ENCODE data around the gene ROBO2. TPM values are rescaled to one million over a fixed set of nuclear protein-coding genes. Genes with fewer than 3 reads are reported as not detected.
A peak's percentile ranks its signal among the peaks of the same experiment; 100 is the strongest.

The ROBO2 gene, protein sequence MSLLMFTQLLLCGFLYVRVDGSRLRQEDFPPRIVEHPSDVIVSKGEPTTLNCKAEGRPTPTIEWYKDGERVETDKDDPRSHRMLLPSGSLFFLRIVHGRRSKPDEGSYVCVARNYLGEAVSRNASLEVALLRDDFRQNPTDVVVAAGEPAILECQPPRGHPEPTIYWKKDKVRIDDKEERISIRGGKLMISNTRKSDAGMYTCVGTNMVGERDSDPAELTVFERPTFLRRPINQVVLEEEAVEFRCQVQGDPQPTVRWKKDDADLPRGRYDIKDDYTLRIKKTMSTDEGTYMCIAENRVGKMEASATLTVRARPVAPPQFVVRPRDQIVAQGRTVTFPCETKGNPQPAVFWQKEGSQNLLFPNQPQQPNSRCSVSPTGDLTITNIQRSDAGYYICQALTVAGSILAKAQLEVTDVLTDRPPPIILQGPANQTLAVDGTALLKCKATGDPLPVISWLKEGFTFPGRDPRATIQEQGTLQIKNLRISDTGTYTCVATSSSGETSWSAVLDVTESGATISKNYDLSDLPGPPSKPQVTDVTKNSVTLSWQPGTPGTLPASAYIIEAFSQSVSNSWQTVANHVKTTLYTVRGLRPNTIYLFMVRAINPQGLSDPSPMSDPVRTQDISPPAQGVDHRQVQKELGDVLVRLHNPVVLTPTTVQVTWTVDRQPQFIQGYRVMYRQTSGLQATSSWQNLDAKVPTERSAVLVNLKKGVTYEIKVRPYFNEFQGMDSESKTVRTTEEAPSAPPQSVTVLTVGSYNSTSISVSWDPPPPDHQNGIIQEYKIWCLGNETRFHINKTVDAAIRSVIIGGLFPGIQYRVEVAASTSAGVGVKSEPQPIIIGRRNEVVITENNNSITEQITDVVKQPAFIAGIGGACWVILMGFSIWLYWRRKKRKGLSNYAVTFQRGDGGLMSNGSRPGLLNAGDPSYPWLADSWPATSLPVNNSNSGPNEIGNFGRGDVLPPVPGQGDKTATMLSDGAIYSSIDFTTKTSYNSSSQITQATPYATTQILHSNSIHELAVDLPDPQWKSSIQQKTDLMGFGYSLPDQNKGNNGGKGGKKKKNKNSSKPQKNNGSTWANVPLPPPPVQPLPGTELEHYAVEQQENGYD (N-terminal part only)
- total RNA-seq, result not detected

DNA sequence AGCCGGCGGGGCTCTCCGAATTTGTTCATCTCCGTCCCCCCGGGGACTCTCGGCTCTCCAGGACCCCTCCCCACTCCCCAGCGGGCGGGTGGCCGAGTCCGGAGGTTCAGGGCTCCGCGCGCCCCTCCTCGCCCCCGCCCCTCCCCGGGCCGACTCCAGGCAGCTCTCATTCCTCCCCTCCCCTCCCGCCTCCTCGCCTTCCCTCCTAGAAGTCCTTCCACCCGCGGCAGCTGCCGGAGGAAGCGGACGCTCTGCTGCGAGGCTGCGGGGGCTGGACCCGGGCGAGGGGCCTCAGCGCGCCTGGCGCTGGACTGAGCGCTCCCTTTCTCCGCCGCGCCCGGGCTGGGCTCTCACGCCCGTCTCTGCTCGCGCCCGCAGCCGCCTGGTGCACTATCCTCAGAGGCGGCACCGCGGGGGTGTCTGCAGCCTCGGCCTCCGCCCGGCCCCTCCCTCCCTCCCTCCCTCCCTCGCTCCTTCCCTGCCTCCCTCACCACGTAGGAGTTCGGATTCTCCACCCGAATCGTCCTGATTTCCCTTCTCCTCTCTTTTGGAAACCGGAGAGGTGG, at the start of gene ROBO2:
TSS of gene ROBO2 (plus strand) at position 494 of the 566 bp plus-strand sequence. CDS start 687 bp downstream, outside the sequence.
- no peak within 1 kb of the TSS for H3K4me3 Mint-ChIP-seq
- DNase-seq, result no peak
- peaks cover 26% of the 10 kb centered on the region for H3K27me3 Mint-ChIP-seq (ENCODE audit: low read depth)
- H3K9me3 Mint-ChIP-seq, result no peaks in the 10 kb centered on the region
- no peak for ATAC-seq
- no peaks in the 10 kb centered on the region for H3K4me1 Mint-ChIP-seq (ENCODE audit: low read depth)
- H3K36me3 Mint-ChIP-seq (ENCODE audit: insufficient read depth), result no peaks in the 10 kb centered on the region

DNA sequence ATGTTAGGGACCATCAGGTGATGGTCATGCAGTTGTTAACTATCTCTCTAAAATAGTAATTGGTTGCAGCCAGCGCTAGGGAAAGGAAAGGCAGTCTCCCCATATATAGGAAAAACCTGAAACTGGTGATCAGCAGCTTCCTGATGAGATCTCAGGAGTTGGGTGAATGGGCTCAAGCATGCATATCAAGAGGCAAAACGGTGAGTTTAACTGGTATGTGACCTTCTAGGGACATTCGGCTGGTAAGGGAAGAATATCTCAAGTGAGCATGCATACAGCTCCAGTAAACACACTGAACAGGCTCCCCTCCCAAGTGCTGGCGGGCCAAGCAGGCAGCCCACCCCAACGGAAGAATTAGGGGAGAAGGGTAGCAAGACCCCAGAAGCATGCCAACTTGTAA, 49.3 kb upstream of the ROBO2 start:
- Mint-ChIP-seq H3K9me3 (peaks cover 3% of the 10 kb centered on the region), H3K36me3 (ENCODE audit: insufficient read depth) (no peaks in the 10 kb centered on the region), H3K4me3 (no peak overlapping the region), H3K4me1 (ENCODE audit: low read depth) (no peaks in the 10 kb centered on the region), H3K27me3 (ENCODE audit: low read depth) (no peaks in the 10 kb centered on the region)
- DNase-seq (no peak), ATAC-seq (no peak)

DNA sequence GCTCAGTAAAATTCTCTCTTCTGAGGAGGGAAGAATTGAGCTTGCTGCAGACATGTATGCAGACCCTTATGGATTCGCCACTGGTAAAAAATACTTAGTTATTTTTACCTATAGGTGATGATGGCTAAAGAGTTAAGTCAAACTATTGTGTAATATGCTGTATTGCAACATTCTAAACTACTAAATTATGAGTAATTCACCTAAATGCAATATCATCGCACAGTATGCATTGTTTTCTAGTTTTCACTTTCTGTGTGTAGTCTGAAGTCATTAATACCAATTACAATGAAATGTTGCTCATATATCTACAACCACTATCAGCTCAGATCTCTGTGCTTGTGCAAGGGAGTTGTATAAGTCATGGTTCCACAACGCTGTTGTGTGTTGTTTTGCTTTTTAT, 48.7 kb upstream of the ROBO2 start:
- ATAC-seq, result no peak
- Mint-ChIP-seq H3K36me3 (ENCODE audit: insufficient read depth) (no peaks in the 10 kb centered on the region), H3K27me3 (ENCODE audit: low read depth) (no peaks in the 10 kb centered on the region)

DNA sequence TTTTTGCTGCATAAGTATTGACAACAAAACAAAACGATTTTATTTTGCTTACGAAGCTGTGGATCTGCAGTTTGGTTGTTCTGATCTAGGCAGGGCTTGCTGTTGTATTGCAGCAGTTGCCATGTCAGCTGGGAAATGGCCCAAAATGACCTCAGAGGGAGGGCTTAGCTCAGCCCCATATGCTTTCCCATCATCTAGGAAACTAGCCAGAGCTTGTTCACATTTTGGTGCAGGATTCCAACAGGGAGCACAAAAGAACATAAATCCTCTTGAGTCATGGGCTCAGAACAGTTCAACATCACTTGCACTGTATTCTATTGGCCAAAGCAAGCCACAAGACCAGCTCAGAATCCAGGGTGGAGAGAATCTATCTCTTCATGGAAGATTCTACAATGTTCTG, 42.2 kb upstream of the ROBO2 start:
- Mint-ChIP-seq H3K4me3 (no peak overlapping the region), H3K4me1 (ENCODE audit: low read depth) (no peaks in the 10 kb centered on the region), H3K27me3 (ENCODE audit: low read depth) (no peaks in the 10 kb centered on the region), H3K36me3 (ENCODE audit: insufficient read depth) (no peaks in the 10 kb centered on the region), H3K9me3 (peaks cover 9% of the 10 kb centered on the region)
- DNase-seq (no peak), ATAC-seq (no peak)

More for the DNA sequence above, 48.7 kb upstream of the ROBO2 start:
- Mint-ChIP-seq H3K4me1 (ENCODE audit: low read depth) (no peaks in the 10 kb centered on the region), H3K4me3 (no peak overlapping the region), H3K9me3 (peaks cover 3% of the 10 kb centered on the region)
- DNase-seq, result no peak

DNA sequence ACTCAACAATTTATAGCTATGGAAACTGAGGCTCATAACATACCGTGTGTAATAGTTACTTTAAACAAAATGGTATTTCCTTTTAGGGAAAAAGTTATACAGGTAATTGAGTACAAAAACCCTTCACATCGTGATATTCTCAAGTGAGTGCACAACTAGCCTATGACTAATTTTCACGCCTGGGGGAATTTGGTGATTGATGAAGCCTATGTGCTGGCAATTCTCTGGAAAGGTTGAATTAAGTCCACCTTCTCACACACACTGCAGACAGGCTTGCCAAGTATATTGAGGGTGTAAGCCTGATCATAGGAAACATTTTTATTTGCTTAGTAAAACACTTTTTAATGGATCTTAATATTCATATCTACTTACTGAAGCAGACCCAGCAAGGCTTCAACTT, 41.3 kb upstream of the ROBO2 start:
- Mint-ChIP-seq H3K27me3 (ENCODE audit: low read depth) (no peaks in the 10 kb centered on the region), H3K4me3 (no peak overlapping the region), H3K4me1 (ENCODE audit: low read depth) (no peaks in the 10 kb centered on the region), H3K36me3 (ENCODE audit: insufficient read depth) (no peaks in the 10 kb centered on the region), H3K9me3 (peaks cover 11% of the 10 kb centered on the region)
- DNase-seq, result no peak
- no peak for ATAC-seq

DNA sequence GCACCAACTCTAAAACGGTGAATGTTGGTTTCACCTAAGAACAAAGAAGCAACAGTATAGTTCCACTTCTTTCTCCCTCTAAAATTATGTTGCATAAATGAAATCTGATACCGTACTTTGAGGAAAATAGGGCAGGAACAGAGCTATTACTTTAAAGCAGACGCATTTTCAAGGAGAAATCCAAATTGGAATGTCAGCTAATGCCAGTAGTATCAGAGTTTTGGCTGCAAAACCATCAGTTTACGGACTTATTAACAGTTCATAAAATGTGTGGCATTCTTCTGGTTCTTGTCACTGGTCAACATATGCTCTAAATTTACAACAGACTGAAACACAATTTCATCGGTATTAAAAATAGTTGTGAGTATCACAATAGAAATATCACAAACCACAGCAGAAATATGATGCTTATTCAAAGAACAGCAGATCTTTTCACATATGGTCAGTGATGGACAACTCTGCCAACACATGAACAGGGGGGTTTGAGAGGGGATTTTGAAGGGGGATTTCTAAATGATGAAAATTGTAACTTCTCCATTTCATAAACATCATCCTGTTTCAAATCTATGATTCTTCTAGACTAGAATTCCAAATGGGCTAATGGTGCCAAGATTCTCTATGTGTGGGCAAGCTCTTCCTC, 38.7 kb upstream of the ROBO2 start:
- Mint-ChIP-seq H3K27me3 (ENCODE audit: low read depth) (no peaks in the 10 kb centered on the region), H3K4me3 (no peak overlapping the region), H3K4me1 (ENCODE audit: low read depth) (no peaks in the 10 kb centered on the region), H3K9me3 (peaks cover 10% of the 10 kb centered on the region), H3K36me3 (ENCODE audit: insufficient read depth) (no peaks in the 10 kb centered on the region)
- no peak for DNase-seq
- ATAC-seq, result no peak

DNA sequence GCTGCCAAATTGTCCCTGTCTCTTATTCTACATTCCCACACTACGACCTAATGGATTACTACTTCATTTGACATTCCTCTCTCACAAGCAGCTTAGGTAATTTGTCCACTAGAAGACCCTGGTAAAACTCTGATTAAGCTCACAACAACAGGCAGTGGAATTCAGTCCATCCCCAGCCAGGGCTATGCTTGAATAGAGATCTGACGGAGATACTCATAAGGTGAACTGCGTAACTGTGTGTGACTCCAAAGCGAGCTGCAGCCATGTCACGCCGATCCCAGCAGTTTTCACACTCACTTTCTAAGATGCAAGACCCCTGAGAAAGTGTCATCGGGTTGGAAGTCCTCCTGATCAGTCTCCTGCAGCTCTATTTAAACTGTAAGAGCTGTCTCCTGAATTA, 25.7 kb upstream of the ROBO2 start:
- DNase-seq, result no peak

DNA sequence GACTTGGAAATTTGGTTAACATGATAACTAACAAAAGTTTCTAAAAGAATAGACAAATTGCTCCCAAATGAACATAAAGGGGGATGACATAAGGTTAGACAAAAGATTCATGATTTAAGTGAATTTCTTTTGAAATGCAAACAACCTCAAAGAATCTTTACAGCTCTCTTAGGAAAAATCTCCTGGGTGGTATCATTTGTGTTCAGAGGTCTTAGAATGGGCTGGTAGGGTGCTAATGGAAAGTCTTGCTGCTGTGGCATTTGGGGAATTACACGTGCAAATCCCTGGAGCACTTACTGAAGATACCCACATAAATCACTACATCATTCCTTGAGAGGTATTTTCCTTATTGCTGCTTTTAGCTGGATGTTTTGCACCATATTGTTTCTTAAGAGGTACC, 14.4 kb upstream of the ROBO2 start:
- H3K9me3 Mint-ChIP-seq, result peaks cover 10% of the 10 kb centered on the region
- H3K27me3 Mint-ChIP-seq (ENCODE audit: low read depth), result no peaks in the 10 kb centered on the region
- DNase-seq, result no peak
- no peaks in the 10 kb centered on the region for H3K36me3 Mint-ChIP-seq (ENCODE audit: insufficient read depth)
- H3K4me1 Mint-ChIP-seq (ENCODE audit: low read depth), result no peaks in the 10 kb centered on the region
- no peak for ATAC-seq
- H3K4me3 Mint-ChIP-seq, result no peak overlapping the region

More for the DNA sequence above, 25.7 kb upstream of the ROBO2 start:
- Mint-ChIP-seq H3K4me1 (ENCODE audit: low read depth) (no peaks in the 10 kb centered on the region), H3K27me3 (ENCODE audit: low read depth) (no peaks in the 10 kb centered on the region), H3K4me3 (no peak overlapping the region), H3K9me3 (peaks cover 19% of the 10 kb centered on the region), H3K36me3 (ENCODE audit: insufficient read depth) (no peaks in the 10 kb centered on the region)
- no peak for ATAC-seq

DNA sequence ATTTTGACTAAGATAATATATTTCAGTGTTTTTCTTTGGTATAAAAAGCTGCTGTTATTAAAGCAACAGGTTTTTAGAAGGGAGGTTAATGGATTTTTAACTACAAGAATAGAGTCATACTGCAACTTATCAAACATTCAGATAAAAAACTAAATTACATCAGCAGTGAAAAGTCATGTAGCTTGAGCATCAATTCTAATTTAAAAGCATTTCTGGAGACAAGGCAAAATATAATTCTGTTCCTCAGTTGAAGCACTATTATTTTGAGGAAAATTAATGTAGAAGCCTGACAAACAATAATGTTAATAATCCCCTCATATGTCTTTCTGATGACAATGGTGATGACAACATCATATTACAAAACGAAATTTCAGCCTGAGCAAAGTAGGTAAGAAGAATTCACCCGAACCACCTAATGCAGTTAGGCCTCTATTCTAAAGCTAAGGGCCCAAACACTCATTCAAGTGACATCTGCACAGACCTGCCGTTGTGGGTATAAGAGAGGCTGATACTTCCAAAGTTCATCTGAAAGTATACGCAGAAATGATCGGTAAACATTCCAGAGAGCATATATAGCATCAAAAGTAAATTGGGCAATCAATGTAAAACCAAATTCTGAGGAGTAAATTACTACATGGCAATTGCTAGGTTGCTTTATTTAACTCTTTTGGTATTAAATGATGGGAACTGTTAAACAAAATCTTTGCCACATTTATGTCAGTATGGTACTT, 12.8 kb upstream of the ROBO2 start:
- Mint-ChIP-seq H3K27me3 (ENCODE audit: low read depth) (no peaks in the 10 kb centered on the region), H3K9me3 (peaks cover 10% of the 10 kb centered on the region), H3K4me3 (no peak overlapping the region), H3K36me3 (ENCODE audit: insufficient read depth) (no peaks in the 10 kb centered on the region), H3K4me1 (ENCODE audit: low read depth) (no peaks in the 10 kb centered on the region)
- DNase-seq (no peak), ATAC-seq (no peak)

DNA sequence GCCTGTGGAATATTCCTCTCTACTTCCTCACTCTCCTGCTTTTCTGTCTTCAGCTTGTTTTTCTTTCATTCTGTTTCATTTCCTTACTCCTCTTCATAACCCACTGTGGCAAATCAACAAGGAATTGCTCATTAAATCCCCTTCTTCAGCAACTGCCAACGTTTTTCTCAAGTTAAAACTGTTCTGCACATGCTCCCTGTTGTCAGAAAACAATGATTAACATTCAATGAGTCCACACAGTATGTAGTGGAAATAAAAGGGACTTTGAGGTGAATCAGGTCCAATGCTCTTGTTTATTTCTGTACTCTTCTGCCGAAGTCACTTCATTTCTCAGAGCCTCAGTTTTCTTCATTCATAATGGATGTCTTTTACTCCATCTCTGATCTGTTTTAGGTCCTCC, 11.9 kb upstream of the ROBO2 start:
- Mint-ChIP-seq H3K9me3 (peaks cover 10% of the 10 kb centered on the region), H3K27me3 (ENCODE audit: low read depth) (no peaks in the 10 kb centered on the region), H3K4me1 (ENCODE audit: low read depth) (no peaks in the 10 kb centered on the region), H3K4me3 (no peak overlapping the region), H3K36me3 (ENCODE audit: insufficient read depth) (no peaks in the 10 kb centered on the region)
- ATAC-seq (no peak), DNase-seq (no peak)

DNA sequence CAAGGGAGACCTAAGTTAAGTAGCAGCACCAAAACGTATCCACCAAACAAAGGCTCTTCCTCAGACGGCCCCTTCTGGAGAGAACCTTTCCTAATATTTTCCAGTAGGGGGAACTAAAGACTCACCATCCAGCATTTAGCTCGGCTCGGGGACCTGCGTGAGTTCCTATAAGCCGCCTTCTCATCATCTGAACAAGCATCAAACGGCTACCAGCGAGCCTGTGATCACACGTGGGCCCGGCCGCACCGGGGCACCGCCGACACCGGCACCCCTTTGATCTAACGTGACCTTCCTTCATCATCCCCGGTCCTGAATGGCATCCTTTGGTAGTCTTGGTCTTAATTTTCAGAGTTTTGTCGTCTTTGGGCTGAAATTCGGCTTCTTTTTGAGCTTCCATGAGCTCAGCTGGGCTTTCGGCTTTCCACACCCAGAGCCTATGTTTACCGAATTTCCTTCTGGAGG, 1.4 kb upstream of the ROBO2 start:
- ATAC-seq (peak in 1 of 2 donors; percentile 18), DNase-seq (no peak)
- Mint-ChIP-seq H3K27me3 (ENCODE audit: low read depth) (peaks cover 26% of the 10 kb centered on the region), H3K36me3 (ENCODE audit: insufficient read depth) (no peaks in the 10 kb centered on the region), H3K4me1 (ENCODE audit: low read depth) (no peaks in the 10 kb centered on the region), H3K4me3 (no peak overlapping the region), H3K9me3 (no peaks in the 10 kb centered on the region)

DNA sequence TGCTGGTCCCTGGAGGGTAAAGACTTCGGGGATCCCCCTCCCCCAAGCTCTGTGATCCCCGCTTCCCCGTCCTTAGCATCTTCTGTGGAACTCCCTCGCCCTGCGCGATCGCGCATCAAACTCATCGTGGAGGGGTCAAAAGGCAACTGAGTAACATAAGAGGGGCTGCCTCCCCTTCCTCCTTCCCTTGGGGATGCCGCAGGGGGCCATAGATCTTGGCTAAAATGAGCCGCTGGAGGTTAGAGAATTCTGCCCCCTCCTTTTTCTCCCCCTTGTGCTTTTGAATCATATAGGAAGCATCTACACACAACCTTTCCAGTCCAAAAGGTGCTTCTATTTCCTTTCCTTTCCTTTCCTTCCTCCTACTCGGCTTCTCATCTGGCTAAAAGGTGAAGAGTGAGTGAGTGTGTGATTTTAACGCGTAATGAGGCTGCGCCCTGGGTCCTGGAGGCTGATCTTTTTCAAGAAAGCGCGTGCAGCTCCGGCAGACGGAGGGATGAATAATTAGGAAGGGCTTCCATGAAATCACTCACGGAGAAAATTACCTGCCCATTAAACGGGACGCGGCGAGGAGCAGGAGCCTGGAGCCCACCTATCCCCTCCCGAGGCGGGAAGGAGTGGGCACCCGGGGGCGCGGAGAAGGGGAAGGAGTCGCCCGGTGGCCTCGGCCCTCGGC, 831 bp upstream of the ROBO2 start:
- no peak for DNase-seq
- Mint-ChIP-seq H3K4me3 (no peak overlapping the region), H3K9me3 (no peaks in the 10 kb centered on the region), H3K4me1 (ENCODE audit: low read depth) (no peaks in the 10 kb centered on the region), H3K36me3 (ENCODE audit: insufficient read depth) (no peaks in the 10 kb centered on the region), H3K27me3 (ENCODE audit: low read depth) (peaks cover 26% of the 10 kb centered on the region)
- ATAC-seq, result no peak

DNA sequence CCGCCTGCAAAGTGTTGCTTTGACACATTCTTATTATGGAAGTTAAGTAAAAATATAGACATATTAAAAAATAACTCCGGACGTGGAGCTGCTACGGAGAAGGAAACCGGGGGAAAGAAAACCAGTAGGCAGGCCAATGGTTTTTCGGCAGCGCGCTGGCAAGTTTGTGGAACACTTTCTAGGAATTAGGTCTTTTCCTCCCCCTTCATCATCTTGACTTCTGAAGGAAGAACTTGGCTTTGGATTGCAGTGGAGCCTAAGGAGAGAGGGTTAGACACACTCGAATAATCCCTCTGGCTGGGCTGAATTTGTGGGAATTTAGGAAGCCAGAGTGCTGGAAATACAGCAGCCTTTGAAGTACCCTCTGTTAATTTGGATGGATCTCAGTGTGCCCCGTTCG, 317 bp downstream of the ROBO2 start:
- no peaks in the 10 kb centered on the region for H3K36me3 Mint-ChIP-seq (ENCODE audit: insufficient read depth)
- peaks cover 26% of the 10 kb centered on the region for H3K27me3 Mint-ChIP-seq (ENCODE audit: low read depth)
- H3K4me3 Mint-ChIP-seq, result no peak overlapping the region
- ATAC-seq (no peak), DNase-seq (no peak)
- no peaks in the 10 kb centered on the region for H3K4me1 Mint-ChIP-seq (ENCODE audit: low read depth)
- no peaks in the 10 kb centered on the region for H3K9me3 Mint-ChIP-seq

Measured in activated T-cell treated with anti-CD3 and anti-CD28 coated beads, Interleukin-2, amount 50 U/mL, for 4 hours (primary cell).